Measurements from ENCODE around the gene PTGES3. TPM values are rescaled to one million over a fixed set of nuclear protein-coding genes. Genes with fewer than 3 reads are reported as not detected.
A peak's percentile ranks its signal among the peaks of the same experiment; 100 is the strongest.
"Not testable (repeated sequence)": the region's sequence is repeated elsewhere in the genome, so short reads cannot be mapped to it uniquely, and the experiment has no call there.

PTGES3 gene
- total RNA-seq, 1 experiment from 2014 or later = 89.1 TPM

- in situ Hi-C loops (cut with HindIII; ENCODE audit: low pct_unique_long_range_greater_than_20kb, low sequenced_read_pairs) = no loop called here
- DNase-seq (ENCODE audit: low read depth, low spot score) = no peak
These were observed 11.1 kb downstream of the PTGES3 start for GRCh38 chr12:56676851-56677580.

DNA sequence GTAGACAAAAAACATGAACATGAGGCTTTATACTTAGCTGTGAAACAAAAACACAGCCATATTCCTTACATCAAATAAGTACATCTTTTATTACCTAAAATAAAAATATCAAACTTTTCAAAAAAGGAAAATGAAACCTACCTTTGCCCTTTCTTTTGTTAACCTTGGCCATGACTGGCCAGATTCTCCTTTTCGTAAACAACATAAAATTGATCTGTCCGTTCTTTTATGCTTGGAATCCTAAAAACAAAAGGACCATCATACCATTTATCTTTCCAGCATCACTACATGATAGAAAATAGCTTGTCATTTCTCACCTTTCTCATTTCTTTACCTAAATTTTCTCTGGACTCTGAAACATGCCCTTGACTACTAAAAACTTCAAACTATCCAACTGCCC is 16.5 kb downstream of the PTGES3 start:
- no peak for DNase-seq (ENCODE audit: low read depth, low spot score)
- in situ Hi-C loops (cut with HindIII; ENCODE audit: low pct_unique_long_range_greater_than_20kb, low sequenced_read_pairs) = no loop called here

DNA sequence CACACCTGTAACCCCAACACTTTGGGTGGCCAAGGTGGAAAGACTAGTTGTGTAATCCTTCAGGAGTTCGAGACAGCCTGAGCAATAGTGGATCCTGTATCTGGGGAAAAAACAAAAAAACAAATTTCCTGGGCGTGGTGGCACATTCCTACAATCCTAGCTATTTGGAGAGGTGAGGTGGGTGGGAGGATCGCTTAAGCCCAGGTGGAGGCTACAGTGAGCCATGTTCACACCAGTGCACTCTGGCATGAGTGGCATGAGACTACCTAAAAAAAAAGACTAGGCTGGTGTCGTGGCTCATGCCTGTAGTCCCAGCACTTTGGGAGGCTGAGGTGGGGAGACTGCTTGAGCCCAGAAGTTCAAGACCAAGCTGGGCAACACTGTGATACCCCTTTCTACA is 17.2 kb downstream of the PTGES3 start:
- no peak for DNase-seq (ENCODE audit: low read depth, low spot score)
- in situ Hi-C loops (cut with HindIII; ENCODE audit: low pct_unique_long_range_greater_than_20kb, low sequenced_read_pairs) = no loop called here

GRCh38 chr12:56668197-56668457 is 20.0 kb downstream of the PTGES3 start:
- no peak for DNase-seq (ENCODE audit: low read depth, low spot score)
- in situ Hi-C loops (cut with HindIII; ENCODE audit: low pct_unique_long_range_greater_than_20kb, low sequenced_read_pairs) = no loop called here

DNA sequence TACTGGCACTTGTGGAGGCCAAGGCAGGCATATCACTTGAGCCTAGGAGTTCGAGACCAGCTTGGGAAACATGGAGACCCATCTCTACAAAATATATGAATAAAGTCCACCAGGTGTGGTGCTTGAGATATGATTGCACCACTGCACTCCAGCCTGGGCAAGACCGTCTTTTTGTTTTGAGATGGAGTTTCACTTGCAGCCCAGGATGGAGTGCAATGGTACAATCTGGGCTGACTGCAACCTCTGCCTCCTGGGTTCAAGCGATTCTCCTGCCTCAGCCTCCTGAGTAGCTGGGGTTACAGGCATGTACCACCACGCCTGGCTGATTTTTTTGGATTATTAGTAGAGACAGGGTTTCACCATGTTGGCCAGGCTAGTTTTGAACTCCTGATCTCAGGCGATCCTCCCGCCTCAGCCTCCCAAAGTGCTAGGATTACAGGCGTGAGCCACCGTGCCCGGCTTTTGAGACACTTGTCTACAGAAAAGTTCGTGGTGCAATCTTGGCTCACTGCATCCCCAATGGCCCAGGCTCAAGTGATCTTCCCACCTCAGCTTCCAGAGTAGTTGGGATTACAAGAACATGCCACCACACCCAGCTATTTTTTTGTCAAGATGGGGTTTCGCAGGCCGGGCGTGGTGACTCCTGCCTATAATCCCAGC is 26.0 kb downstream of the PTGES3 start:
- no peak for DNase-seq (ENCODE audit: low read depth, low spot score)
- in situ Hi-C loops (cut with HindIII; ENCODE audit: low pct_unique_long_range_greater_than_20kb, low sequenced_read_pairs) = no loop called here

DNA sequence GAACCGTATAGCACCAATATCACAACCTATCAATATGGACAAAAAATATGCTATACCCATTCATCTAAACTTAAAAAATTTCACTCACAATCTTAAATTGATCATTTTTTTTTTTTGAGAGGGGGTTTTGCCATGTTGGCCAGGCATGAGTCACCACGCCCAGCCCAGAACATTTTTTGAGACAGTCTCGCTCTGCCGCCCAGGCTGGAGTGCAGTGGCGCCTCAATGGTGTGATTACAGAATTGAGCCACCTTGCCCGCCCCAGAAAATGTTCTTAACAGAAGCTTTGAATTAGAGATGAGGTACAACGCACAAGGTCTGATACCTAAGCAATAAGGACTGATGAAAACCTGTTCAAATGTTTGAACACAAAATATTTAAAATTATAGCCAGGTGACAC is 26.5 kb downstream of the PTGES3 start:
- no peak for DNase-seq (ENCODE audit: low read depth, low spot score)
- in situ Hi-C loops (cut with HindIII; ENCODE audit: low pct_unique_long_range_greater_than_20kb, low sequenced_read_pairs) = no loop called here

DNA sequence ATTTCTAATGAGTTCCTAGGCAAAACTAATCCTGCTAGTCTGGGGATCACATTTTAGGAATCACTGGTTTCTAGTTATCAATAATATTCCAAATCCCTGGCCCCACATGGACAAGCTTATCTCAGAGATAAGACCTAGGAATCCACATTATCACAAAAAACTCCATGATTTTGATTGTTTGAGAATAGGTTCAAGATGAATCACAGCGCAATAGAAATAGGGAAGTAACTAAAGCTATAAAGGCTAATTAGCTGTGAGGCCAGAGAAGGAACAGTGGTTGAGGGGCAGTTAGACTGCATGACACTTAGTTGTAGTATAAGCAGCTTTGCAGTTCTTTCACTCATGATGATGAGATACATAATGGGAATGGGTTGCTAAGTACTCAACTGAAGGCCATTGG is 29.2 kb downstream of the PTGES3 start:
- DNase-seq (ENCODE audit: low read depth, low spot score) = no peak

DNA sequence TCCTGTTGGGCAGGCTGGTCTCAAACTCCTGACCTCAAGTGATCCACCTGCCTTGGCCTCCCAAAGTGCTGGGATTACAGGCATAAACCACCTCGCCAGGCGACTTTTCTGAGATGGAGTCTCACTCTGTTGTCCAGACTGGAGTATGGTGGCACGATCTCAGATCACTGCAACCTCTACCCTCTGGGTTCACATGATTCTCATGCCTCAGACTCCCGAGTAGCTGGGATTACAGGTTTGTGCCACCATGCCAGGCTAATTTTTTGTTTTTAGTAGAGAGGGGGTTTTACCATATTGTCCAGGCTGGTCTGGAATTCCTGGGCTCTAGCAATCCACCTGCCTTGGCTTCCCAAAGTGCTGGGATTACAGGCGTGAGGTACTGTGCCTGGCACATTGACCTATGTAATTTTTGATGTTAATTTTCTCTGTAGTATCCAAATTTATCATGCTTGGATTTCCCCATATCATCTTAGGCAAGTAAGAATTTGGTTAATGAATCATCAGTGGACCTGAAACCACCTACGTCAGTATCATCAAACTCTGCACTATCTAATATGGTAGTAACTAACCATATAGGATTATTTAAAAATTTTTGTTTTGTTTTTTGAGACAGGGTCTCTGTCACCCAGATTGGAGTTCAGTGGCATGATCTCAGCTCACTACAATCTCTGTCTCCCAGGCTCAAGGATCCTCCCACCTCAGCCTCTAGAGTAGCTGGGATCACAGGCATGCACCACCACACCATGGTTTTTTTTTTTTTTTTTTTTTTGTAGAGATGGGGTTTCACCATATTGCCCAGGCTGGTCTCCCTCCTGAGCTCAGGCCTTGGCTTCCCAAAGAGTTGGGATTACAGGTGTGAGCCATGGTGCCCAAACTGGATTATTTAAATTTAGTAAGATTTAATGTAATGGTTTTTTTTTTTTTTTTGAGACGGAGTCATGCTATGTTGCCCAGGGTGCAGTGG is 30.4 kb downstream of the PTGES3 start:
- no peak for DNase-seq (ENCODE audit: low read depth, low spot score)
- in situ Hi-C loops (cut with HindIII; ENCODE audit: low pct_unique_long_range_greater_than_20kb, low sequenced_read_pairs) = no loop called here

More for the DNA sequence above, 29.2 kb downstream of the PTGES3 start:
- in situ Hi-C loops (cut with HindIII; ENCODE audit: low pct_unique_long_range_greater_than_20kb, low sequenced_read_pairs) = no loop called here

GRCh38 chr12:56653781-56654180 is 34.3 kb downstream of the PTGES3 start:
- DNase-seq (ENCODE audit: low read depth, low spot score); in situ Hi-C loops (cut with HindIII; ENCODE audit: low pct_unique_long_range_greater_than_20kb, low sequenced_read_pairs): not testable (repeated sequence)

DNA sequence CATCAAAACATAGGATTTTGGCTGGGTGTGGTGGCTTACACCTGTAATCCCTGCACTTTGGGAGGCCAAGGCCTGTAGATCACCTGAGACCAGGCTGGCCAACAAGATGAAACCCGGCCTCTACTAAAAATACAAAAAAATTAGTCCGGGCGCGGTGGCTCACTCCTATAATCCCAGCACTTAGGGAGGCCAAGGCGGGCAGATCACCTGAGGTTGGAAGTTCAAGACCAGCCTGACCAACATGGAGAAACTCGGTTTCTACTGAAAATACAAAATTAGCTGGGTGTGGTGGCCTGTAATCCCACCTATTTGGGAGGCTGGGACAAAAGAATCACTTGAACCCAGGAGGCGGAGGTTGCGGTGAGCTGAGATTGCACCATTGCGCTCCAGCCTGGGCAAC is 40.1 kb downstream of the PTGES3 start:
- in situ Hi-C loops (cut with HindIII; ENCODE audit: low pct_unique_long_range_greater_than_20kb, low sequenced_read_pairs); DNase-seq (ENCODE audit: low read depth, low spot score): not testable (repeated sequence)

- DNase-seq (ENCODE audit: low read depth, low spot score) = peak; percentile 100
- in situ Hi-C loops (cut with HindIII; ENCODE audit: low pct_unique_long_range_greater_than_20kb, low sequenced_read_pairs) = no loop called here
These were observed 42.2 kb downstream of the PTGES3 start, which contains the start of gene ATP5F1B for GRCh38 chr12:56645717-56646446. TSS of gene ATP5F1B (minus strand) at chr12:56645984. CDS start at chr12:56645963, 21 bp downstream.

DNA sequence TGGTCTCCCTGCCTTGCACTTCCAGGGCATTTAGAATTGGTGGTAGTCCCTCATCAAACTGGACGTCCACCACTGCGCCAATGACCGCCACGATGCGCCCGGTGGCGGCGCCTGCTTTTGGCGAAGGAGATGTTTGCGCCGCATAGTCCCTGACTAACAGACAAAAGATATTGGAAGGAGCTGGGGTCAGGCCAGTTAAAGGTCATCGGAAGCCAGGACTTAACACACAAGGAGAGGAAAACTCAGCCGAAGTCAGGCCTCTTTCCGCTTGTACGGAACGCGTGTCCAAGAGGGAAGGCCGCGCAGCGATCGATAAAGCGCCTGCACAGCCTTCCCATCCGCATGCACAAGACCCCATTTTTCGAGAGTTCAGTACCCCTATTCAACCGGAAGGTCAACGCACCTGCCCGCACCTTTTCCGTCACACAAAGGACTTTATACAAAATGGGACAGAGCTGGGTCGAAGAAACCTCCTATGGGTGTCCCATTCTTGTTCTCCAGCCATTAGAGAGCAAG is 42.8 kb downstream of the PTGES3 start:
- in situ Hi-C loops (cut with HindIII; ENCODE audit: low pct_unique_long_range_greater_than_20kb, low sequenced_read_pairs) = no loop called here
- no peak for DNase-seq (ENCODE audit: low read depth, low spot score)

GRCh38 chr12:56644654-56645053 is 43.4 kb downstream of the PTGES3 start:
- in situ Hi-C loops (cut with HindIII; ENCODE audit: low pct_unique_long_range_greater_than_20kb, low sequenced_read_pairs) = no loop called here
- DNase-seq (ENCODE audit: low read depth, low spot score) = peak; percentile 35

DNA sequence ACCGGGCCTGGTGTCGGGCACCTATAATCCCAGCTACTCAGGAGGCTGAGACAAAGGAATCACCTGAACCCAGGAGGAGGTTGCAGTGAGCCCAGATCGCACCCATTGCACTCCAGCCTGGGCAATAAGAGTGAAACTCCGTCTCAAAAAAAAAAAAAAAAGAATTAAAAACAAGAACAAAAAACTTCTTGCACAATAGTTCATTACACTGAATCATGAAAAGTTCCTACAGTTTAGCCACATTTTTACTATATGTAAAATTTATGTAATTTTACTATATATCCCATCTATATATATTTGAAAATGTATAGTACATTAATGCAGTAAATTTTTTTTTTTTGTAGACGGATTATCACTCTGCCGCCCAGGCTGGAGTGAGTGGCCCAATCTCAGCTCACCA is 46.9 kb downstream of the PTGES3 start:
- in situ Hi-C loops (cut with HindIII; ENCODE audit: low pct_unique_long_range_greater_than_20kb, low sequenced_read_pairs) = no loop called here
- DNase-seq (ENCODE audit: low read depth, low spot score) = no peak

DNA sequence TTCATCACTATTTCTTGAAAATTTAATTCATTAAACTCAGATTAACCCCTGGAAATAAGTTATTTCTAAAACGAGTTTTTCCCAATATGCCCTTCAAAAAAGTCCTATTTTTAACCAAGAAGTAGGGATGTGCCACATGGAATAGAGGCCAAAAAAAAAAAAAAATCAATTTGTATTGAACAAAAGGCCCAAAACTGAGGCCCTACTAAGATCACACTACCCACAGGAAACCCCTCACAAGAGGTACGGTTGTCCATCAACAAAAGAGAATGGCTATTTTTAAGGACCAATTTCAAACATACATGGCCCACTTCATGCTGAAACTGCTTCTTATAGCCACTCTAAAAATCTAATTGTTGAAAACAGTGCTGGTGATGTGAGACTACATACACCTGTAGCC is 50.5 kb downstream of the PTGES3 start:
- in situ Hi-C loops (cut with HindIII; ENCODE audit: low pct_unique_long_range_greater_than_20kb, low sequenced_read_pairs) = no loop called here
- DNase-seq (ENCODE audit: low read depth, low spot score) = no peak

- in situ Hi-C loops (cut with HindIII; ENCODE audit: low pct_unique_long_range_greater_than_20kb, low sequenced_read_pairs) = no loop called here
- peak; percentile 100 for DNase-seq (ENCODE audit: low read depth, low spot score)
These were observed 51.2 kb downstream of the PTGES3 start for GRCh38 chr12:56636675-56637540.
